HuH-7.5 (cell line): ENCODE results near the gene EPHA8.

Experiments
- DNase-seq: peaks from one replicate; pipeline ENCODE4 v3.0.0; 2011; ENCODE audit warnings: low spot score

Gene EPHA8

GRCh38 chr1:22646384-22646783 is 83.1 kb downstream of the EPHA8 start:
- no peak for DNase-seq

- DNase-seq, result no peak
Measured at GRCh38 chr1:22650089-22650693, 86.9 kb downstream of the EPHA8 start.

- no peak for DNase-seq
Measured at GRCh38 chr1:22651941-22652856, 88.9 kb downstream of the EPHA8 start.

GRCh38 chr1:22652881-22653316 is 89.6 kb downstream of the EPHA8 start, which contains the start of gene C1QB:
C1QB (plus strand) TSS chr1:22653236; CDS start chr1:22659463, 6,227 bp downstream.
- no peak for DNase-seq
